ENCODE measurements around the gene PFAS. TPM values are rescaled to one million over a fixed set of nuclear protein-coding genes. Genes with fewer than 3 reads are reported as not detected.

PFAS gene
- total RNA-seq, 2 donors from 2014 or later: 47.0 to 147 TPM

DNA sequence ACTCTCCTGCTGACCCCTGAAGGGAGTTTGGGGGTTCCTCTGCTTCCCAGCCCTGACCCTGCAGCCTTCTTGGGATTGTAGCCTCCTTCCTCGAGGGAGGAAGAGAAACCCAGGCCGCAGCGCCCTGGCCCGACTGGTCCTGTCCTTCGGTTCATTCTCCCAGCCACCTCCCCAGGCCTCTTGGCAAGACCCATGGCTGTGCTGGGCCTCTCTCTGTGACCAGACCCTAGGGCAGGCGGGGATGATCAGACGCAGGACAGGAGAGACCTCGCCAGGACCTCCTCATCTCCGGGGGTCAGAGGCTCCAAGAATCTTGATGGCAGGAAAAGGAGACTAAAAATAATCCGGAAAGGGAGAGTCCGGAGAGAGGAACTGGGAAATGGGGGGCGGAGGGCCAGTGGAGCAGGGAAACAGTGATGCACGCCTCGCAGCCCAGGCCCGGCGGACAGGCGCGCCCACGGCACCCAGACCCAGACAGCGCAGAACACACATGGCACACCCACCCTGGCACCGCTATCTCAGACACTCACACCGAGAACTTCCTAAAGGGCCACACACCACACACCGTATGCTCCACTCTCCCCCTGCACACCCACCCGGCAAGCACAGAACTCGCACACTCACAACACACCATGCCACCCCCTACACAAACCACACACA, 62.2 kb downstream of the PFAS start:
- Mint-ChIP-seq H3K9me3 (no peaks in the 10 kb centered on the region), H3K27ac (no peak overlapping the region), H3K36me3 (no peaks in the 10 kb centered on the region)
- no peak for ATAC-seq
- no peak for DNase-seq (ENCODE audit: low spot score in 2 of 2)

- Mint-ChIP-seq H3K27ac (no peak overlapping the region), H3K9me3 (no peaks in the 10 kb centered on the region), H3K36me3 (no peaks in the 10 kb centered on the region)
- DNase-seq (ENCODE audit: low spot score in 2 of 2) (no peak), ATAC-seq (no peak)
Observed at GRCh38 chr17:8312251-8312650, 63.2 kb downstream of the PFAS start.

- no peak for ATAC-seq
- no peak for DNase-seq (ENCODE audit: low spot score in 2 of 2)
- peak overlapping the region in 1 of 2 donors; percentile 39 for H3K27ac Mint-ChIP-seq
- no peaks in the 10 kb centered on the region for H3K36me3 Mint-ChIP-seq
- no peaks in the 10 kb centered on the region for H3K9me3 Mint-ChIP-seq
Observed at GRCh38 chr17:8312726-8313600, 63.9 kb downstream of the PFAS start.

GRCh38 chr17:8314797-8315763, 66.0 kb downstream of the PFAS start:
- Mint-ChIP-seq H3K36me3 (no peaks in the 10 kb centered on the region), H3K9me3 (no peaks in the 10 kb centered on the region), H3K27ac (no peak overlapping the region)
- ATAC-seq: no peak
- DNase-seq (ENCODE audit: low spot score in 2 of 2): no peak

DNA sequence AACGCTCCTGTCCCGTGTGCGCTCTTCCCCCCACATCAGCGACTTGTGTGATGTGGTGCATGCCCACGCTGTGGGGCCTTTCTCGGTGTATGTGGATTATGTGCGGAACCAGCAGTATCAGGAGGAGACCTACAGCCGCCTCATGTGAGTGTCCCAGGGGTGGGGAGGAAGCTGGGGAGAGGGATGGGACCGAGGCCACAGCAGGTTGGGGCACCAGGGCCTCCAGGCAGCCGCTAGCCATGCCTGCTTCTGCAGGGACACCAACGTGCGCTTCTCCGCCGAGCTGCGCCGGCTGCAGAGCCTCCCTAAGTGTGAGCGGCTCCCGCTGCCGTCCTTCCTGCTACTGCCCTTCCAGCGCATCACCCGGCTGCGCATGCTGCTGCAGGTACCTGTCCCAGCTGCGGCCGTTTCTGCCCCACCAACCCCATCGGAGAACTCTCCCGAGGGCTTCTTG, 66.7 kb downstream of the PFAS start:
- Mint-ChIP-seq H3K36me3 (no peaks in the 10 kb centered on the region), H3K9me3 (no peaks in the 10 kb centered on the region), H3K27ac (no peak overlapping the region)
- ATAC-seq: no peak
- DNase-seq (ENCODE audit: low spot score in 2 of 2): no peak

DNA sequence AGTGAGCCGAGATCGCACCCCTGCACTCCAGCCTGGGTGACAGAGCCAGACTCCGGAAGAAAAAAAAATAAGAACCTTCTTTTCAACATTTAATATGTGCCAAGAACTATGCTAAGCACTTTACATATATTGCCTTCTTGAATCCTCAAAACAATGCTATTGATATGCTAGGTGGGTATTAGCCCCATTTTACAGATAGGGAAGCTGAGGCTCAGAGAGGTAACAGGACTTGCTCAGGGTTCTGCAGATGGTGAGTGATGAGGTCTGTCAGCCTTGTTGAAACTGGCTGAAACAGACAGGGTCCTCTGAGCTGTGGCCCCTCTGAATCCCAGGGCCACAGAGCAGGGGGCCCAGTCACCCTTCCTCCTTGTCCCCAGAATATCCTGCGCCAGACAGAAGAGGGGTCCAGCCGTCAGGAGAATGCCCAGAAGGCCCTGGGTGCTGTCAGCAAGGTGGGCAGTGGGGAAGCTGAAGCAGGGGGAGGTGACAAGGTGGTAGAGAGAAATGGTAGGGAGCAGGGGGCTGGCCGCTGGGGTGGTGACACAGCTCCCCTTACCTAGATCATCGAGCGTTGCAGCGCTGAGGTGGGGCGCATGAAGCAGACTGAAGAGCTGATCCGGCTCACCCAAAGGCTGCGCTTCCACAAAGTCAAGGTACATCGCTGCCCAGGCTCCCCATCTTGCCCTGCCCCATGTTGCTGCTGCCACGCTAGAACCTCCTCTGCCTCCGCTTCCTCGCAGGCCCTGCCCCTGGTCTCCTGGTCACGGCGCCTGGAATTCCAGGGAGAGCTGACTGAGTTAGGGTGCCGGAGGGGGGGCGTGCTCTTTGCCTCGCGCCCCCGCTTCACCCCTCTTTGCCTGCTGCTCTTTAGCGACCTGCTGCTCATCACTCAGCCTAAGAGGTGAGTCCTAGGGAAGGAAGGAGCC, 69.2 kb downstream of the PFAS start:
- Mint-ChIP-seq H3K36me3 (no peaks in the 10 kb centered on the region), H3K27ac (no peak overlapping the region), H3K9me3 (no peaks in the 10 kb centered on the region)
- ATAC-seq (no peak), DNase-seq (ENCODE audit: low spot score in 2 of 2) (no peak)

Other genes with a start within 250 kb of the PFAS start
- under 1 TPM in 1 of 2 donors, not detected in 1; 0.19 TPM for gene GUCY2D, start 246.7 kb upstream of the PFAS start, total RNA-seq
- not detected for gene ALOX15B, start 210.2 kb upstream of the PFAS start, total RNA-seq
- 1 to 10 TPM; 1.5 to 3.2 TPM for gene ALOX12B, start 161.6 kb upstream of the PFAS start, total RNA-seq
- gene ALOXE3, start 130.8 kb upstream of the PFAS start, total RNA-seq: under 1 TPM in 1 of 2 donors, not detected in 1; 0.23 TPM
- 10 to 100 TPM in 1 of 2 donors, 1 to 10 TPM in 1; 7.5 to 10.7 TPM for gene HES7, start 125.2 kb upstream of the PFAS start, total RNA-seq
- 100 to 1,000 TPM in 1 of 2 donors, 10 to 100 TPM in 1; 80.9 to 294 TPM for gene PER1, start 96.9 kb upstream of the PFAS start, total RNA-seq
- 10 to 100 TPM; 43.6 to 85.6 TPM for gene VAMP2, start 86.3 kb upstream of the PFAS start, total RNA-seq
- 10 to 100 TPM; 32.7 to 48.9 TPM for gene TMEM107, start 72.9 kb upstream of the PFAS start, total RNA-seq
- 1 to 10 TPM; 5.4 to 7.2 TPM for gene BORCS6, start 59.1 kb upstream of the PFAS start, total RNA-seq
- gene AURKB, start 38.7 kb upstream of the PFAS start, total RNA-seq: 100 to 1,000 TPM; 169 to 319 TPM
- 100 to 1,000 TPM in 1 of 2 donors, 10 to 100 TPM in 1; 57.6 to 107 TPM for gene CTC1, start 1.2 kb upstream of the PFAS start, total RNA-seq
- gene RANGRF, start 39.4 kb downstream of the PFAS start, total RNA-seq: 10 to 100 TPM; 39.7 to 80.9 TPM
- 10 to 100 TPM in 1 of 2 donors, 1 to 10 TPM in 1; 3.3 to 19.2 TPM for gene SLC25A35, start 46.1 kb downstream of the PFAS start, total RNA-seq
- gene ARHGEF15, start 61.0 kb downstream of the PFAS start, total RNA-seq: not detected
- gene ODF4, start 90.6 kb downstream of the PFAS start, total RNA-seq: not detected
- gene RPL26, start 133.9 kb downstream of the PFAS start, total RNA-seq: 1,000 to 10,000 TPM; 2,907 to 3,757 TPM
- gene RNF222, start 148.5 kb downstream of the PFAS start, total RNA-seq: under 1 TPM; 0.18 to 0.21 TPM
- gene NDEL1, start 186.6 kb downstream of the PFAS start, total RNA-seq: 10 to 100 TPM; 68.1 to 72.4 TPM

All from activated naive CD4-positive, alpha-beta T cell treated with anti-CD3 and anti-CD28 coated beads, Interleukin-2, amount 50 U/mL, for 72 hours (primary cell).